ENCODE measurements around the gene DGKZ. TPM values are rescaled to one million over a fixed set of nuclear protein-coding genes. Genes with fewer than 3 reads are reported as not detected.

Gene DGKZ
- total RNA-seq, 1 donor from 2014 or later = 55.3 TPM

DNA sequence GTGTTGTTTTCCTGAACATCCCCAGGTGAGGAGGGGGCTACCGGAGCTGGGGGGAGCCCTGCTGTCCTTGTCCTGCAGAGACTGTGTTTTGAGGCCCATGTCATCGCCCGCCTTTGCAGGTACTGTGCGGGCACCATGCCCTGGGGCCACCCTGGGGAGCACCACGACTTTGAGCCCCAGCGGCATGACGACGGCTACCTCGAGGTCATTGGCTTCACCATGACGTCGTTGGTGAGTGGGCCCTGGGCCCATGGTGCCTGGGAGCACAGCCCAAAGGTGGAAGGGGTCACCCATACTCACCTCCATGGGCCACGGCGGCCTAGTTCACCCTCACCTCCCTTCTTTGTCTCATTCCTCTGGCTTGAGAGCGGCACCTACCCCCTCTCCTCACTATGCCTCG lies 27.6 kb downstream of the DGKZ start:
- ATAC-seq = no peak
- no peaks in the 10 kb centered on the region for H3K27me3 ChIP-seq (ENCODE audit: low read depth)
- TF ChIP-seq, protein P1, sequence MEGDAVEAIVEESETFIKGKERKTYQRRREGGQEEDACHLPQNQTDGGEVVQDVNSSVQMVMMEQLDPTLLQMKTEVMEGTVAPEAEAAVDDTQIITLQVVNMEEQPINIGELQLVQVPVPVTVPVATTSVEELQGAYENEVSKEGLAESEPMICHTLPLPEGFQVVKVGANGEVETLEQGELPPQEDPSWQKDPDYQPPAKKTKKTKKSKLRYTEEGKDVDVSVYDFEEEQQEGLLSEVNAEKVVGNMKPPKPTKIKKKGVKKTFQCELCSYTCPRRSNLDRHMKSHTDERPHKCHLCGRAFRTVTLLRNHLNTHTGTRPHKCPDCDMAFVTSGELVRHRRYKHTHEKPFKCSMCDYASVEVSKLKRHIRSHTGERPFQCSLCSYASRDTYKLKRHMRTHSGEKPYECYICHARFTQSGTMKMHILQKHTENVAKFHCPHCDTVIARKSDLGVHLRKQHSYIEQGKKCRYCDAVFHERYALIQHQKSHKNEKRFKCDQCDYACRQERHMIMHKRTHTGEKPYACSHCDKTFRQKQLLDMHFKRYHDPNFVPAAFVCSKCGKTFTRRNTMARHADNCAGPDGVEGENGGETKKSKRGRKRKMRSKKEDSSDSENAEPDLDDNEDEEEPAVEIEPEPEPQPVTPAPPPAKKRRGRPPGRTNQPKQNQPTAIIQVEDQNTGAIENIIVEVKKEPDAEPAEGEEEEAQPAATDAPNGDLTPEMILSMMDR (IDR thresholded peaks at IDR 0.05) = no peak
- no peak for DNase-seq
- peaks cover 73% of the 10 kb centered on the region for H3K36me3 ChIP-seq
- H3K4me3 ChIP-seq = no peak overlapping the region
- intact Hi-C loops (cut with DNase I) = no loop called here
- H3K9me3 ChIP-seq = no peaks in the 10 kb centered on the region
- no peak overlapping the region for H3K27ac ChIP-seq
- H3K4me1 ChIP-seq = no peaks in the 10 kb centered on the region

DNA sequence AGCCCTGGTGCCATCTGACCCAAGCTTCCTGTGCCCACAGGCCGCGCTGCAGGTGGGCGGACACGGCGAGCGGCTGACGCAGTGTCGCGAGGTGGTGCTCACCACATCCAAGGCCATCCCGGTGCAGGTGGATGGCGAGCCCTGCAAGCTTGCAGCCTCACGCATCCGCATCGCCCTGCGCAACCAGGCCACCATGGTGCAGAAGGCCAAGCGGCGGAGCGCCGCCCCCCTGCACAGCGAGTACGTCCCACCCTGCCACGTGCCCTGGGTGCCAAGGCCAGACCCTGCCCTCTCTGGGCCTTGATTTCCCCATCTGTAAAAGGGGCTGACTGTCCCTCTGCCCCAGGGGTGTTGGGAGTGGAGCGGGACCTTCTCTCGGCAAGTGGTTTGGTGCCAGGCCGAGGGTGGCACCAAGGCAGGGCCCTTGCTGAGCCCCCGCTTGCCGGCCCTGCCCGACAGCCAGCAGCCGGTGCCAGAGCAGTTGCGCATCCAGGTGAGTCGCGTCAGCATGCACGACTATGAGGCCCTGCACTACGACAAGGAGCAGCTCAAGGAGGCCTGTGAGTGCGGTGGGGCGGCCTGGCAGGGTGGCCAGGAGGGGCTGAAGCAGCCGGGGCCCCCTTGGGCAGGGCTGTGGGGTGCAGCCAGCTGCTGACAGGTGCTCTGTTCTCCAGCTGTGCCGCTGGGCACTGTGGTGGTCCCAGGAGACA lies 28.3 kb downstream of the DGKZ start:
- DNase-seq (no peak), ATAC-seq (no peak)
- Histone ChIP-seq H3K4me1 (no peaks in the 10 kb centered on the region), H3K9me3 (no peaks in the 10 kb centered on the region), H3K4me3 (no peak overlapping the region), H3K36me3 (peaks cover 66% of the 10 kb centered on the region), H3K27ac (no peak overlapping the region), H3K27me3 (ENCODE audit: low read depth) (no peaks in the 10 kb centered on the region)
- intact Hi-C loops (cut with DNase I) = no loop called here
- TF ChIP-seq, protein P1 (IDR thresholded peaks at IDR 0.05) = no peak

DNA sequence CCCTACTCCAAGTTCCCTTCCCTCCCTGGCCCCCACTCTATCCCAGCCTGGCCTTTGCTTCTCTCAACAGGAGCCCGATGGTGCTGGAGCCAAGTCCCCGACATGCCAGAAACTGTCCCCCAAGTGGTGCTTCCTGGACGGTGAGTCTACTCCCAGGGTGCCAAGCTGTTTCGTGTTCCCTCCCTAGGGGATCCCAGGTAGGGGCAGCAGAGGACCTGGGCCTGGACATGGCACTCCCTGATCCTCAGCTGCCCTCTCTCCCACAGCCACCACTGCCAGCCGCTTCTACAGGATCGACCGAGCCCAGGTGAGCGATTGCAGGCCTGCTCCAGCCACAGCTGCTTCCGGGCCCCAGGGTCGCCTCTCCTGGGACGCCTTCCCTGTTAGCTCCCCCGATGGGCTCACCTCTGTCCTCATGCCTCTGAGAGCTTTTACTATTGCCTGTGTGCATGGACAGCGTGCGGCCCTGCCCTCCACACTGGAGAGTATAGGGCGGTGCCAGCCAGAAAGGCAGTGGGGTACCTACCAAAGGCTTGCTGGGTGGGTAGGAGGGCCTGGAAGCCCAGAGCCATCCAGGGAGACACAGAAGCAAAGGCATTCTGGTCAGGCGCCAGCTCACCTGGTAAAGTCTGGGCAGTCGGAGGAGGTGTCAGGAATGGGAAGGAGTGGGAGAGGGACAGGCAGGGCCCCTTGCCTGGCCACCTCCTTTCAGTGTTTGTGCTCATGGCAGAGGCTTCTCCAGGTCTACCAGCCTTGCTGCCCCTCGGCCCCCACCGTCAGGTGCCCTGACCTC lies 29.2 kb downstream of the DGKZ start:
- Histone ChIP-seq H3K36me3 (peaks cover 58% of the 10 kb centered on the region), H3K4me1 (no peaks in the 10 kb centered on the region), H3K9me3 (no peaks in the 10 kb centered on the region), H3K27ac (no peak overlapping the region), H3K4me3 (no peak overlapping the region), H3K27me3 (ENCODE audit: low read depth) (no peaks in the 10 kb centered on the region)
- intact Hi-C loops (cut with DNase I) = no loop called here
- ATAC-seq (no peak), DNase-seq (no peak)
- TF ChIP-seq, protein P1 (IDR thresholded peaks at IDR 0.05) = no peak

DNA sequence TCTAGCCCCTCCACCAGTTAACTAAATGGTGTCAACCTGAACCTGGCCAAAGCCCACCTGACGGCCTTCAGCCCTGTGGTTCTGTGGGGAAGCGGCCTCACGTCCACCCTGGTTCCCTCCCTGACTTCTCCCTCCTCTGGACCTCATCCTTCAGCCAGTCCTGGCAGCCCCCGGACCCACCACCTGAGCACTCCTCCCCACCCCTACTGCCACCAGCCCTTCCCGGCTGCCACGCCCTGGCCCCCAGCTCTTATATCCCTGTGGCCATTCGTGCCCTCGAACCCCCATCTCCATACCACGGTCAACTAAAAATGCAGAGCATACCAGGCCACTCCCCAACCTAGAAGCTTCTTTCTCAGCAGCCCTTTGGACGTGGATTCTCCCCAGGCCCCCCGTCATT lies 30.0 kb downstream of the DGKZ start:
- DNase-seq = no peak
- Histone ChIP-seq H3K4me1 (peaks cover 6% of the 10 kb centered on the region), H3K4me3 (no peak overlapping the region), H3K36me3 (peaks cover 50% of the 10 kb centered on the region), H3K27me3 (ENCODE audit: low read depth) (no peaks in the 10 kb centered on the region), H3K9me3 (no peaks in the 10 kb centered on the region), H3K27ac (no peak overlapping the region)
- TF ChIP-seq, protein P1 (IDR thresholded peaks at IDR 0.05) = no peak
- no peak for ATAC-seq
- intact Hi-C loops (cut with DNase I) = no loop called here

DNA sequence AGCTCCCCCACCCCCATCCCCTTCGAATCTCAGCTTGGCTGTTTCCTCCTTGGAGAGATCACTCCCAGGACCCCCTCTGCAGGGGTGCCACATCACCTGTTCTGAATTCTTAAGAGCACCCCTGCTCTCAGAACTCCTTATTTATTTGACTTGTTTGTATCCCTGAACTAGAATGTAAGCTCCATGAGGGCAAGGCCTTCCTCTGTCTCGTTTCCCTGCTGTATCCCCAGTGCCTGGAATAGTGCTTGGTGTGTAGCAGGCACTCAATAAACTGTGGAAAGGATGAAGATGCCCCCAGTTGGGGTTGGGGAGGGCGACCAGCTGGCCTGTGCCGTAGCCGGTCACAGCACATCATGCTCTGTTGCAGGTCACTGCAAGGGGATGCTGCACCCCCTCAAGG lies 30.6 kb downstream of the DGKZ start:
- TF ChIP-seq, protein P1 (IDR thresholded peaks at IDR 0.05) = no peak
- H3K27me3 ChIP-seq (ENCODE audit: low read depth) = no peaks in the 10 kb centered on the region
- DNase-seq = no peak
- no peaks in the 10 kb centered on the region for H3K9me3 ChIP-seq
- H3K27ac ChIP-seq = no peak overlapping the region
- H3K4me1 ChIP-seq = peaks cover 10% of the 10 kb centered on the region
- H3K36me3 ChIP-seq = peaks cover 44% of the 10 kb centered on the region
- no peak overlapping the region for H3K4me3 ChIP-seq
- intact Hi-C loops (cut with DNase I) = no loop called here
- ATAC-seq = no peak
